A549 (cell line): ENCODE data around the gene FAM114A2. TPM values are rescaled to one million over a fixed set of nuclear protein-coding genes. Genes with fewer than 3 reads are reported as not detected.

ENCODE experiments used
- ATAC-seq, 2 experiments: fragments of 200-7000 bp in 1 of 2; fragments of >200 bp in 1 of 2; cut with Nextera tagmentation in 1 of 2; cut with Tn5 transposase in 1 of 2; 3 replicates each; pipeline versions ENCODE4 v1.8.0 to v1.9.1; 2018 to 2020; ENCODE audit warnings: mild to moderate bottlenecking in 1 of 2, moderate library complexity in 1 of 2
- CTCF ChIA-PET: fragments of 300-600 bp; sonication (Branson Sonifier 250); formaldehyde crosslinking; extraction: SDS; loops from one replicate; lab custom pipeline; 2021; ENCODE audit warnings: antibody characterized with exemption, inconsistent platforms; lab: Yijun Ruan, JAX
- POLR2A ChIA-PET: fragments of 350-600 bp; formaldehyde crosslinking; extraction: SDS; loops from one replicate; lab custom pipeline; 2021; ENCODE audit warnings: antibody characterized with exemption, inconsistent platforms; lab: Yijun Ruan, JAX
- DNase-seq, 2 experiments: peaks; one replicate each; pipeline versions ENCODE4 v3.0.0 to v3.0.0-alpha.2; 2011 to 2016; ENCODE audit warnings: low read depth in 1 of 2, low spot score in 1 of 2
- FAIRE-seq: peaks from 2 replicates; lab custom pipeline; 2011; peaks lifted over from hg19 to GRCh38; lab: Jason Lieb, UNC
- H3K27ac ChIP-seq, 2 experiments: fragments of >200 bp; sonication (Bioruptor Twin); formaldehyde crosslinking; 3 replicates each; pipeline ENCODE4 v1.5.1; 2016 to 2017
- H3K4me1 ChIP-seq: fragments of >200 bp; sonication (Bioruptor Twin); formaldehyde crosslinking; 3 replicates; pipeline ENCODE4 v1.6.1; 2016
- H3K4me2 ChIP-seq: fragments of >200 bp; sonication (Bioruptor Twin); formaldehyde crosslinking; 3 replicates; pipeline ENCODE4 v1.6.1; 2016
- H3K4me3 ChIP-seq: fragments of >200 bp; sonication (Bioruptor Twin); formaldehyde crosslinking; 3 replicates; pipeline ENCODE4 v1.5.1; 2016
- H3K9me3 ChIP-seq: fragments of >200 bp; sonication (Bioruptor Twin); formaldehyde crosslinking; 3 replicates; pipeline ENCODE4 v1.6.1; 2016
- BHLHE40 ChIP-seq: IDR thresholded peaks from 2 replicates; pipeline ENCODE4 v1.6.1; 2012; ENCODE audit warnings: low read depth, low read length, inconsistent platforms
- CEBPB ChIP-seq, 2 experiments: fragments of >200 bp in 1 of 2; sonication (Bioruptor Twin) in 1 of 2; formaldehyde crosslinking in 1 of 2; IDR thresholded peaks; 2 replicates each; pipeline ENCODE4 v1.6.1; 2012 to 2016
- CHD2 ChIP-seq: fragments of 150-350 bp; IDR thresholded peaks from 2 replicates; pipeline ENCODE4 v1.6.1; 2014; ENCODE audit warnings: low read length; ENCODE audit not compliant: partially characterized antibody
- CHD4 ChIP-seq: fragments of 200-600 bp; sonication (generic); IDR thresholded peaks from 2 replicates; pipeline ENCODE4 v1.6.1; 2016; ENCODE audit warnings: antibody characterized with exemption, mild to moderate bottlenecking, borderline replicate concordance
- EHMT2 ChIP-seq: fragments of 200-600 bp; sonication (generic); IDR thresholded peaks from 2 replicates; pipeline ENCODE4 v1.6.1; 2016; ENCODE audit warnings: antibody characterized with exemption, low read depth, mild to moderate bottlenecking, moderate library complexity
- EP300 ChIP-seq, 2 experiments: fragments of >200 bp; sonication (Bioruptor Twin); formaldehyde crosslinking; IDR thresholded peaks; 2 replicates in 1 of 2; 3 replicates in 1 of 2; pipeline ENCODE4 v1.6.1; 2016 to 2017
- FOSB ChIP-seq: fragments of 250-450 bp; sonication (Bioruptor Pico); IDR thresholded peaks from 2 replicates; pipeline ENCODE4 v1.5.0; 2020; ENCODE audit warnings: mild to moderate bottlenecking, moderate library complexity
- GATA3 ChIP-seq: IDR thresholded peaks from 2 replicates; pipeline ENCODE4 v1.6.1; 2012; ENCODE audit warnings: borderline replicate concordance
- HDAC2 ChIP-seq: fragments of 200-600 bp; sonication (generic); IDR thresholded peaks from 2 replicates; pipeline ENCODE4 v1.6.1; 2016
- HEYL ChIP-seq: fragments of 250-450 bp; sonication (Bioruptor Pico); IDR thresholded peaks from 2 replicates; pipeline ENCODE4 v1.8.0; 2021; ENCODE audit warnings: mild to moderate bottlenecking, moderate library complexity
- HOXB5 ChIP-seq: fragments of 250-450 bp; sonication (Bioruptor Pico); IDR thresholded peaks from 2 replicates; pipeline ENCODE4 v1.5.0; 2020; ENCODE audit warnings: mild to moderate bottlenecking, moderate library complexity
- JUNB ChIP-seq: fragments of >200 bp; sonication (Bioruptor Twin); formaldehyde crosslinking; IDR thresholded peaks from 2 replicates; pipeline ENCODE4 v1.6.1; 2016
- KDM5A ChIP-seq: fragments of 200-600 bp; sonication (generic); IDR thresholded peaks from 2 replicates; pipeline ENCODE4 v1.6.1; 2016; ENCODE audit warnings: antibody characterized with exemption, mild to moderate bottlenecking
- MAFK ChIP-seq: fragments of 450-650 bp; IDR thresholded peaks from 2 replicates; pipeline ENCODE4 v1.6.1; 2014; ENCODE audit not compliant: partially characterized antibody
- MAZ ChIP-seq: fragments of 150-350 bp; IDR thresholded peaks from 2 replicates; pipeline ENCODE4 v1.6.1; 2014; ENCODE audit warnings: antibody characterized with exemption, low read depth, low read length, borderline replicate concordance
- NFE2L2 ChIP-seq: fragments of 150-350 bp; conservative IDR thresholded peaks from 2 replicates; pipeline ENCODE4 v1.6.1; 2014; ENCODE audit warnings: low read length
- PHF8 ChIP-seq: fragments of 200-600 bp; sonication (generic); IDR thresholded peaks from 2 replicates; pipeline ENCODE4 v1.6.1; 2016; ENCODE audit warnings: low read depth, mild to moderate bottlenecking, antibody characterized with exemption, moderate library complexity, borderline replicate concordance
- POLR2AphosphoS2 ChIP-seq: conservative IDR thresholded peaks from 2 replicates; pipeline ENCODE4 v1.6.1; 2012; ENCODE audit warnings: low read length, improper control_type of control experiment, inconsistent platforms
- RAD21 ChIP-seq, 2 experiments: fragments of >200 bp in 1 of 2; sonication (Bioruptor Twin) in 1 of 2; formaldehyde crosslinking in 1 of 2; IDR thresholded peaks in 1 of 2; conservative IDR thresholded peaks in 1 of 2; 2 replicates in 1 of 2; 3 replicates in 1 of 2; pipeline ENCODE4 v1.6.1; 2012 to 2018; ENCODE audit warnings: inconsistent platforms in 1 of 2
- RCOR1 ChIP-seq: fragments of 150-350 bp; IDR thresholded peaks from 2 replicates; pipeline ENCODE4 v1.6.1; 2014; ENCODE audit warnings: antibody characterized with exemption, low read length, low read depth
- RNF2 ChIP-seq: fragments of 200-600 bp; sonication (generic); IDR thresholded peaks from 2 replicates; pipeline ENCODE4 v1.6.1; 2016; ENCODE audit warnings: low read depth, mild to moderate bottlenecking, antibody characterized with exemption, moderate library complexity, borderline replicate concordance
- SREBF2 ChIP-seq: fragments of 450-650 bp; IDR thresholded peaks from 2 replicates; pipeline ENCODE4 v1.6.1; 2014; ENCODE audit warnings: mild to moderate bottlenecking, moderate library complexity
- TFCP2L1 ChIP-seq: fragments of 250-450 bp; sonication (Bioruptor Pico); IDR thresholded peaks from 2 replicates; pipeline ENCODE4 v1.5.0; 2021; ENCODE audit warnings: mild to moderate bottlenecking
- TP53 ChIP-seq: fragments of 250-450 bp; sonication (Bioruptor Pico); IDR thresholded peaks from 2 replicates; pipeline ENCODE4 v1.5.0; 2021; ENCODE audit warnings: mild to moderate bottlenecking, moderate library complexity
- ZC3H11A ChIP-seq: fragments of 450-650 bp; IDR thresholded peaks from 2 replicates; pipeline ENCODE4 v1.6.1; 2014; ENCODE audit warnings: antibody characterized with exemption, mild to moderate bottlenecking
- ZNF302 ChIP-seq: fragments of 250-450 bp; sonication (Bioruptor Pico); IDR thresholded peaks from 2 replicates; pipeline ENCODE4 v1.9.0; 2021; ENCODE audit warnings: inconsistent platforms, mild to moderate bottlenecking, moderate library complexity
- WGBS: methylation state at CpG from one replicate; pipeline ENCODE4 v1.1.6; 2017; ENCODE audit errors: missing lambda C conversion rate; 5-methylcytosine and 5-hydroxymethylcytosine counted together
- polyA plus RNA-seq, 4 experiments: library from polyadenylated mRNA; depleted of rRNA in 3 of 4; stranded (reverse); fragments of >200 nt; fragmentation: RNase III in 1 of 4; extraction: RNeasy Plus Mini Kit Qiagen cat#74134 plus additional on column Dnase treatment in 1 of 4; gene quantifications; 2 replicates in 3 of 4; 3 replicates in 1 of 4; pipeline ENCODE4 v1.2.3, GENCODE V29; 2011 to 2017
- TF ChIP-seq, protein P1 (sequence below): fragments of >200 bp; sonication (Bioruptor Twin); formaldehyde crosslinking; IDR thresholded peaks from 3 replicates; pipeline ENCODE4 v1.6.1; 2016
- TF ChIP-seq, protein P2 (sequence below): fragments of >200 bp; sonication (Bioruptor Twin); formaldehyde crosslinking; IDR thresholded peaks from 3 replicates; pipeline ENCODE4 v1.5.1; 2016
- TF ChIP-seq, protein P3 (sequence below): fragments of 250-450 bp; sonication (Bioruptor Pico); IDR thresholded peaks from 2 replicates; pipeline ENCODE4 v1.5.0; 2021; ENCODE audit warnings: mild to moderate bottlenecking, moderate library complexity, borderline replicate concordance
- TF ChIP-seq, protein P4 (sequence below): IDR thresholded peaks from 2 replicates; pipeline ENCODE4 v1.6.1; 2012
- TF ChIP-seq, protein P5 (sequence below): IDR thresholded peaks from 2 replicates; pipeline ENCODE4 v1.6.1; 2012
- TF ChIP-seq, protein P6 (sequence below): IDR thresholded peaks from 2 replicates; pipeline ENCODE4 v1.6.1; 2012; ENCODE audit warnings: low read depth, borderline replicate concordance
- TF ChIP-seq, protein P7 (sequence below): fragments of >200 bp; sonication (Bioruptor Twin); formaldehyde crosslinking; IDR thresholded peaks from 2 replicates; pipeline ENCODE4 v1.6.1; 2016

FAM114A2 gene
- polyA plus RNA-seq, 2 of the 4 experiments (the other 2 are of a cell fraction): 14.6 to 21.3 TPM

DNA sequence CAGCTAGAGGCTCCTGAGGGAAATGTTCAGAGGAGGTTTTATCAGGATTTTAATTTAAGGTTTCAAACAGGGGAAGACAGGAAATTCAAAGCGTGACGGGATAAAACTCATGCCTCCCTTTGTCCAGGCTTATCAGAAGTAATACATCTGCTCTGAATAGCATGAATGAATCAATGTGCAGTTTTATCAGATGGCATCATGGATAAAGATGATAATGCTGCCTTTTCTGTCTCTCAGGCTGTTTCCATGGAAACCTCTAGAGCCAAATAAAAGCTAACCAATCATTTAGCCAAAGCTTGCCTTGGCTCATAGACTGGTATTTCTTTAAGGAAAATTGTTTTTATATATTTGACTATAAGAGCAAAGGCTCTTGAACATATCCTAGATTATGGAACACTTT, 16.5 kb upstream of the FAM114A2 start (continued):
- TF ChIP-seq MAFK: no peak
- no peak for TF ChIP-seq HOXB5 (CRISPR knock-in tag)
- TF ChIP-seq POLR2AphosphoS2: no peak
- no peak for TF ChIP-seq PHF8
- no peak for TF ChIP-seq CHD4

DNA sequence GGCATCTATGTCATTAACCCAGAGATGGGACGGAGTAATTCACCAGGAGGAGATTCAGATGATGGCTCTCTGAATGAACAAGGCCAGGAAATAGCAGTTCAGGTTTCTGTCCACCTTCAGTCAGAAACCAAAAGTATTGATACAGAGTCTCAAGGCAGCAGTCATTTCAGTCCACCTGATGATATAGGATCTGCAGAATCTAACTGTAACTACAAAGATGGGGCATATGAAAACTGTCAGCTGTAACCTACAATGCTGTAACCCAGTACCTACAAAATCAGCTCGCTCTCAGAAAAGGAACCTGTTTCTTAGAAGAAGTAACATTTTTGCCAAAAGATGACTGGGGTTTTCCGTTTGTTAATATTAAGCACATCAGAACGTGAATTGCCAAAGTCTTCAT, 14.8 kb upstream of the FAM114A2 start:
- ChIA-PET POLR2A (no interaction called here), CTCF (interaction anchor here (1.3 to 2.4 kb wide), 2 partner anchors 19 to 79 kb away, joined by 4 to 9 read pairs; no protein-coding TSS in a partner anchor)
- Histone ChIP-seq H3K9me3 (no peaks in the 10 kb centered on the region), H3K4me2 (no peak overlapping the region), H3K27ac (no peak overlapping the region), H3K4me3 (no peak overlapping the region)
- WGBS: 91% methylated on average over 4 of the region's 4 CpGs
- DNase-seq (no peak), FAIRE-seq (no peak)
- TF ChIP-seq FOSB (no peak), HDAC2 (no peak), TP53 (no peak), RCOR1 (no peak), HEYL (CRISPR knock-in tag) (no peak), CHD2 (no peak)
- TF ChIP-seq, protein P1, sequence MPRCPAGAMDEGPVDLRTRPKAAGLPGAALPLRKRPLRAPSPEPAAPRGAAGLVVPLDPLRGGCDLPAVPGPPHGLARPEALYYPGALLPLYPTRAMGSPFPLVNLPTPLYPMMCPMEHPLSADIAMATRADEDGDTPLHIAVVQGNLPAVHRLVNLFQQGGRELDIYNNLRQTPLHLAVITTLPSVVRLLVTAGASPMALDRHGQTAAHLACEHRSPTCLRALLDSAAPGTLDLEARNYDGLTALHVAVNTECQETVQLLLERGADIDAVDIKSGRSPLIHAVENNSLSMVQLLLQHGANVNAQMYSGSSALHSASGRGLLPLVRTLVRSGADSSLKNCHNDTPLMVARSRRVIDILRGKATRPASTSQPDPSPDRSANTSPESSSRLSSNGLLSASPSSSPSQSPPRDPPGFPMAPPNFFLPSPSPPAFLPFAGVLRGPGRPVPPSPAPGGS: no peak
- TF ChIP-seq, all 56 proteins: peak for 0
- no peaks in the 10 kb centered on the region for H3K4me1 ChIP-seq
- ATAC-seq: no peak

DNA sequence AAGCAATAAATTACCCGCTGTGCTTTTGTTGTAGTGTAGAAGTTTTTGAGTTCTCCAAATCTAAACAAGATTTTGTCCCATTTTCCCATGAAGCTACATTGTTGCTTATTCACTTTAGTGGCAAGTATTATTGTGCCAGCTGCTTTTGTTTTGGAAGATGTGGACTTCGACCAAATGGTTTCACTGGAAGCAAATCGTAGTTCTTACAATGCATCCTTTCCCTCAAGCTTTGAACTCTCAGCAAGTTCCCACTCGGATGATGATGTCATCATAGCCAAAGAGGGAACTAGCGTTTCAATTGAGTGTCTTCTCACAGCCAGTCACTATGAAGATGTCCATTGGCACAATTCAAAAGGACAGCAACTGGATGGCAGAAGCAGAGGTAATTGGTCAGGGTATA, 10.9 kb upstream of the FAM114A2 start:
- ATAC-seq: no peak
- 93% methylated on average over 5 of the region's 5 CpGs for WGBS

DNA sequence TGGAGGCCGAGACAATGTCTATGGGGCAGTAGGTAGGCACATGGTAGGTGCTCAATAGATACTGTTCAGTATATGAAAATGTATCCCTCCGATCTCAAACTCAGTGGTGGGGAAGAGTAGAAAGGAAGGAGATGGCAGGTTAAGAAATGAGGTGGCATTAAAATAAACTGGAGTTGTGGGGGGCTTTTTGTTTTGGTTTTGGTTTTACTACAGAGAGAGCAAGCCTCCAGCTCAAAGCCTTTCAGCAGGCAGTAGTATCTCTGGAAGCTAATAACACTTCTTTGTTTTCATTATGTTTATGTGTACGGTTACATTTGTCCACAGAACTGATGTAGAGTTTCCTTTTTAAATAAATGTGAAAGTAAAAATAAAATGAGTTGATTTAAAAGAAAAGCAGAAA, 8.6 kb upstream of the FAM114A2 start:
- Histone ChIP-seq H3K4me3 (no peak overlapping the region), H3K4me2 (no peak overlapping the region), H3K27ac (no peak overlapping the region), H3K9me3 (no peaks in the 10 kb centered on the region), H3K4me1 (no peaks in the 10 kb centered on the region)
- no peak for DNase-seq
- ATAC-seq: no peak
- WGBS: 96% methylated on average over 3 of the region's 3 CpGs
- ChIA-PET POLR2A (interaction anchor here (0.6 kb wide), 1 partner anchor 12 kb away, joined by 4 read pairs; no protein-coding TSS in a partner anchor), CTCF (interaction anchor here (1.2 to 2.8 kb wide), 2 partner anchors 25 to 83 kb away, joined by 3 to 5 read pairs; no protein-coding TSS in a partner anchor)
- no peak for FAIRE-seq
- no peak for TF ChIP-seq EHMT2
- TF ChIP-seq, protein P2, sequence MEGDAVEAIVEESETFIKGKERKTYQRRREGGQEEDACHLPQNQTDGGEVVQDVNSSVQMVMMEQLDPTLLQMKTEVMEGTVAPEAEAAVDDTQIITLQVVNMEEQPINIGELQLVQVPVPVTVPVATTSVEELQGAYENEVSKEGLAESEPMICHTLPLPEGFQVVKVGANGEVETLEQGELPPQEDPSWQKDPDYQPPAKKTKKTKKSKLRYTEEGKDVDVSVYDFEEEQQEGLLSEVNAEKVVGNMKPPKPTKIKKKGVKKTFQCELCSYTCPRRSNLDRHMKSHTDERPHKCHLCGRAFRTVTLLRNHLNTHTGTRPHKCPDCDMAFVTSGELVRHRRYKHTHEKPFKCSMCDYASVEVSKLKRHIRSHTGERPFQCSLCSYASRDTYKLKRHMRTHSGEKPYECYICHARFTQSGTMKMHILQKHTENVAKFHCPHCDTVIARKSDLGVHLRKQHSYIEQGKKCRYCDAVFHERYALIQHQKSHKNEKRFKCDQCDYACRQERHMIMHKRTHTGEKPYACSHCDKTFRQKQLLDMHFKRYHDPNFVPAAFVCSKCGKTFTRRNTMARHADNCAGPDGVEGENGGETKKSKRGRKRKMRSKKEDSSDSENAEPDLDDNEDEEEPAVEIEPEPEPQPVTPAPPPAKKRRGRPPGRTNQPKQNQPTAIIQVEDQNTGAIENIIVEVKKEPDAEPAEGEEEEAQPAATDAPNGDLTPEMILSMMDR: no peak
- TF ChIP-seq, protein P3, sequence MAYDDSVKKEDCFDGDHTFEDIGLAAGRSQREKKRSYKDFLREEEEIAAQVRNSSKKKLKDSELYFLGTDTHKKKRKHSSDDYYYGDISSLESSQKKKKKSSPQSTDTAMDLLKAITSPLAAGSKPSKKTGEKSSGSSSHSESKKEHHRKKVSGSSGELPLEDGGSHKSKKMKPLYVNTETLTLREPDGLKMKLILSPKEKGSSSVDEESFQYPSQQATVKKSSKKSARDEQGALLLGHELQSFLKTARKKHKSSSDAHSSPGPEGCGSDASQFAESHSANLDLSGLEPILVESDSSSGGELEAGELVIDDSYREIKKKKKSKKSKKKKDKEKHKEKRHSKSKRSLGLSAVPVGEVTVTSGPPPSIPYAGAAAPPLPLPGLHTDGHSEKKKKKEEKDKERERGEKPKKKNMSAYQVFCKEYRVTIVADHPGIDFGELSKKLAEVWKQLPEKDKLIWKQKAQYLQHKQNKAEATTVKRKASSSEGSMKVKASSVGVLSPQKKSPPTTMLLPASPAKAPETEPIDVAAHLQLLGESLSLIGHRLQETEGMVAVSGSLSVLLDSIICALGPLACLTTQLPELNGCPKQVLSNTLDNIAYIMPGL (CRISPR knock-in tag): no peak
- TF ChIP-seq, protein P4, sequence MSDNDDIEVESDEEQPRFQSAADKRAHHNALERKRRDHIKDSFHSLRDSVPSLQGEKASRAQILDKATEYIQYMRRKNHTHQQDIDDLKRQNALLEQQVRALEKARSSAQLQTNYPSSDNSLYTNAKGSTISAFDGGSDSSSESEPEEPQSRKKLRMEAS: no peak
- no peak for TF ChIP-seq SREBF2
- no peak for TF ChIP-seq HEYL (CRISPR knock-in tag)
- TF ChIP-seq, protein P5, sequence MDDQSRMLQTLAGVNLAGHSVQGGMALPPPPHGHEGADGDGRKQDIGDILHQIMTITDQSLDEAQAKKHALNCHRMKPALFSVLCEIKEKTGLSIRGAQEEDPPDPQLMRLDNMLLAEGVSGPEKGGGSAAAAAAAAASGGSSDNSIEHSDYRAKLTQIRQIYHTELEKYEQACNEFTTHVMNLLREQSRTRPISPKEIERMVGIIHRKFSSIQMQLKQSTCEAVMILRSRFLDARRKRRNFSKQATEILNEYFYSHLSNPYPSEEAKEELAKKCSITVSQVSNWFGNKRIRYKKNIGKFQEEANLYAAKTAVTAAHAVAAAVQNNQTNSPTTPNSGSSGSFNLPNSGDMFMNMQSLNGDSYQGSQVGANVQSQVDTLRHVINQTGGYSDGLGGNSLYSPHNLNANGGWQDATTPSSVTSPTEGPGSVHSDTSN: no peak
- no peak for TF ChIP-seq NFE2L2

More for the DNA sequence above, 10.9 kb upstream of the FAM114A2 start:
- TF ChIP-seq MAZ (no peak), HOXB5 (CRISPR knock-in tag) (no peak), SREBF2 (no peak), CEBPB (IDR thresholded peaks at IDR 0.05) (no peak), KDM5A (no peak), CHD4 (no peak), ZC3H11A (no peak), RNF2 (no peak), RAD21 (conservative IDR thresholded peaks at IDR 0.05 in 1 of 2, IDR thresholded peaks at IDR 0.05 in 1 of 2) (no peak), JUNB (no peak), ZNF302 (CRISPR knock-in tag) (no peak), HDAC2 (no peak), TFCP2L1 (CRISPR knock-in tag) (no peak), EP300 (IDR thresholded peaks at IDR 0.05) (no peak), GATA3 (no peak), NFE2L2 (no peak), BHLHE40 (no peak)
- TF ChIP-seq, protein P6, sequence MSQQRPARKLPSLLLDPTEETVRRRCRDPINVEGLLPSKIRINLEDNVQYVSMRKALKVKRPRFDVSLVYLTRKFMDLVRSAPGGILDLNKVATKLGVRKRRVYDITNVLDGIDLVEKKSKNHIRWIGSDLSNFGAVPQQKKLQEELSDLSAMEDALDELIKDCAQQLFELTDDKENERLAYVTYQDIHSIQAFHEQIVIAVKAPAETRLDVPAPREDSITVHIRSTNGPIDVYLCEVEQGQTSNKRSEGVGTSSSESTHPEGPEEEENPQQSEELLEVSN: no peak
- TF ChIP-seq, protein P7, sequence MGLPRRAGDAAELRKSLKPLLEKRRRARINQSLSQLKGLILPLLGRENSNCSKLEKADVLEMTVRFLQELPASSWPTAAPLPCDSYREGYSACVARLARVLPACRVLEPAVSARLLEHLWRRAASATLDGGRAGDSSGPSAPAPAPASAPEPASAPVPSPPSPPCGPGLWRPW: no peak
- no peak overlapping the region for H3K4me3 ChIP-seq
- ChIA-PET CTCF (interaction anchor here (1.5 to 3.1 kb wide), 3 partner anchors 9 to 74 kb away, joined by 3 to 9 read pairs (median 5); no protein-coding TSS in a partner anchor), POLR2A (no interaction called here)
- H3K4me2 ChIP-seq: no peak overlapping the region
- DNase-seq (no peak), FAIRE-seq (no peak)
- no peaks in the 10 kb centered on the region for H3K4me1 ChIP-seq
- H3K27ac ChIP-seq: no peak overlapping the region
- no peaks in the 10 kb centered on the region for H3K9me3 ChIP-seq
